Stimulated activated effector memory CD8-positive, alpha-beta T cell treated with anti-CD3 and anti-CD28 coated beads, Interleukin-12 subunit alpha, Interleukin-12 subunit beta, amount 100 ng/mL, for 72 hours (primary cell): ENCODE data around the gene ST6GALNAC2.
"Not testable (repeated sequence)": the region's sequence is repeated elsewhere in the genome, so short reads cannot be mapped to it uniquely, and the experiment has no call there.

Experiments used
- ATAC-seq: fragments of 150-1000 bp; cut with Tn5 transposase; 2 replicates; pipeline ENCODE4 v1.10.0; 2021
- DNase-seq, 2 donors: peaks; one replicate each; pipeline ENCODE4 v3.0.0; 2021 to 2022; ENCODE audit warnings: low spot score in 2 of 2
- H3K27ac Mint-ChIP-seq: one replicate; pipeline ENCODE4 v1.8.0; 2022; ENCODE audit warnings: mild to moderate bottlenecking, mixed read lengths
- H3K36me3 Mint-ChIP-seq: one replicate; pipeline ENCODE4 v1.8.0; 2022; ENCODE audit warnings: mild to moderate bottlenecking, mixed read lengths
- H3K4me1 Mint-ChIP-seq: one replicate; pipeline ENCODE4 v1.8.0; 2022; ENCODE audit warnings: mixed read lengths
- H3K4me3 Mint-ChIP-seq: one replicate; pipeline ENCODE4 v1.8.0; 2022; ENCODE audit warnings: mild to moderate bottlenecking, mixed read lengths
- H3K9me3 Mint-ChIP-seq: one replicate; pipeline ENCODE4 v1.8.0; 2022; ENCODE audit warnings: mixed read lengths

ST6GALNAC2 gene

DNA sequence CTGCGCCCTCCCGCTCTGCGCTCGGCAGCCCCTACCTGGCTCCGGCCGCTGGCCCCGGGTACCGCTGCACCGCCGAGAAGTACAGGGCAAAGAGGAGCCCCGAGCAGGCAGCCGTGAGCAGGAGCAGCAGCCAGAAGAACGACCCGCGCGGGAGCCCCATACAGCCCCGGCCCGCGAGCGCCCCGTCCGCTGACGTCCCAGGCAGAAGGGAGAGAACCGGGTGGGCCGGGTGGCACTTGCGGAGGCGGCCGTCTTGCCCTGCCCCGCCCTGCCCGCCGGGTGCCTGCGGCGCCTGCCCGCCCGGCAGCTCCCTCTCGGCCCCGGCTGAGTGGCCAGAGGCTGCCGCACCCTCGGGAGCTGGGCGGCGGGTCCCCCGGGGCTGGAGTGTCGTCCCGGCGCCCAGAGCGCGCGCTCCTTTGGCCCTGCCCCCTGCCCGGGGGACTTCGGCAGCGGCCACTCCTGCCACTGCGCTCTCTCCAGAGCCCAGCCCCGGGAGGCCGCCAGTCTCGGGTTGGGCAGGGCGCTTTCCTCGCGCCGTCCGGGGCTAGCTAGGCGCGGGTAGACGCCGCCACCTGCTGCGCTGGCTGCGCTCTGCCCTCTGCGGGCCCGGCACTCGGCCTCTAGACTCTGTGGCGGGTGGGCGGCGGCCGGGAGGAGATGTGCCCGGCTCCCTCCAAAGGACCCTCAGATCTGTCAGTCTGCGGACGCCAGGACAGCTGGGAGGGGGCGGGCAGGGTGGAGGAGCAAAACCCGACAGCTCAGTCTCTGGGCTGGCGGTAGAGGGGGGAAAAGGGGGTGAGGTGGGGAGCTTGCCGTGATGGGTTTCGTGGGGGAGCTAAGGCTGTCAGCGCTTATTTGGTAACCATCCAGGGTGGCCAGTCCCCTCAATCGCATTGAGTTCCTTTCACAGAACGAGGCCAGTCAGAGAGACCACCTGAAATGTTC, at the start of gene ST6GALNAC2:
TSS of gene ST6GALNAC2 (minus strand) at position 212 of the 945 bp plus-strand sequence. CDS start at position 160, 52 bp downstream.
- no peaks in the 10 kb centered on the region for H3K36me3 Mint-ChIP-seq
- H3K27ac Mint-ChIP-seq = no peak within 1 kb of the TSS
- H3K4me1 Mint-ChIP-seq = peaks cover 11% of the 10 kb centered on the region
- DNase-seq (peak; percentile 49 to 72), ATAC-seq (peak; percentile 89)
- no peaks in the 10 kb centered on the region for H3K9me3 Mint-ChIP-seq
- peak within 1 kb of the TSS; percentile 67 for H3K4me3 Mint-ChIP-seq

GRCh38 chr17:76635039-76635438, 49.4 kb upstream of the ST6GALNAC2 start:
- DNase-seq (no peak), ATAC-seq (no peak)
- Mint-ChIP-seq H3K36me3 (no peaks in the 10 kb centered on the region), H3K4me1 (peaks cover 12% of the 10 kb centered on the region), H3K4me3 (no peak overlapping the region), H3K27ac (no peak overlapping the region), H3K9me3 (no peaks in the 10 kb centered on the region)

- Mint-ChIP-seq H3K4me1 (peaks cover 12% of the 10 kb centered on the region), H3K27ac (no peak overlapping the region), H3K36me3 (no peaks in the 10 kb centered on the region), H3K9me3 (no peaks in the 10 kb centered on the region), H3K4me3 (no peak overlapping the region)
- no peak for DNase-seq
- ATAC-seq = no peak
These were observed 48.1 kb upstream of the ST6GALNAC2 start for GRCh38 chr17:76633628-76634328.

GRCh38 chr17:76631821-76632565, 46.3 kb upstream of the ST6GALNAC2 start:
- Mint-ChIP-seq H3K36me3 (no peaks in the 10 kb centered on the region), H3K9me3 (no peaks in the 10 kb centered on the region), H3K4me1 (peaks cover 12% of the 10 kb centered on the region), H3K4me3 (no peak overlapping the region), H3K27ac (no peak overlapping the region)
- ATAC-seq = peak; percentile 97
- no peak for DNase-seq

DNA sequence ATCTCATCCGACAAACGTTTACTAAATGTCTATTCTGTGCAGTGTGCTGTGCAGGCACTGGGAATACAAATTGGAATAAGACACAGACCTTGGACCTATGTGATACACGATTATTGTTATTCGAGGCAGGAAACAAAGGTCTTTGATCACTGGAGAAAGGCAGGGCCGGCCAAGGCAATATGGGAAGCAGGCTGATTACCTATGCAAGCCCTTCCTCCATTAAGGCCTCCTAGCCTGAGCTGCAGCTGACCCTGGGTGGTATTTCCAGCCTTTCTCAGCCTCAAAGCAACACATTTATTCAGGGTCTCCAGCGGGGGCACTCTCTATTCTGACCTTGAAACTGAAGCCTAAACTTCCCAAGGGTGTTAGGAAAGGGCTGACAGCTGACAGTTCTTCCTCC, 44.5 kb upstream of the ST6GALNAC2 start:
- Mint-ChIP-seq H3K4me3 (no peak overlapping the region), H3K9me3 (no peaks in the 10 kb centered on the region), H3K4me1 (peaks cover 12% of the 10 kb centered on the region), H3K27ac (no peak overlapping the region), H3K36me3 (no peaks in the 10 kb centered on the region)
- no peak for DNase-seq
- no peak for ATAC-seq

GRCh38 chr17:76627510-76627909, 41.9 kb upstream of the ST6GALNAC2 start:
- Mint-ChIP-seq H3K36me3 (no peaks in the 10 kb centered on the region), H3K4me3 (no peak overlapping the region), H3K9me3 (no peaks in the 10 kb centered on the region), H3K4me1 (peaks cover 20% of the 10 kb centered on the region), H3K27ac (no peak overlapping the region)
- no peak for DNase-seq
- no peak for ATAC-seq

DNA sequence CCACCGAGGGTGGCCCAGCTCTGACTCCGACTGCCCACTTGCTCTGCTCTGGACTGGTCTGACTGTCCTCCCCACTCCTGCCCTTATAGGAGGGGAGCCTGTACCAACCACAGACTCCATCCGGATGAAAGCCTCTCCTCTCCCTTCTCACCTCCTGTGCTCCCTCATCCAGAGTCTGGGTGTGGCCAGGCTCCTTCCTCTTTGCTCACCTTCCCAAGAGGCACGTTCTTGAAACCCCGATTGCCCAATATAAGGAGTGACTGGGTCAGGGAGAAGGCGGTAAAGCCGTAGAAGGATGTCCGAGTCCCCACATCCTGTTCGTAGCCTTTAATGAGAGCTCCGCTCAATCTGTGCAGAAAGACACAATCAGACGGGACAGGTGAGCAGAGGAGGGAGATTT, 40.8 kb upstream of the ST6GALNAC2 start:
- no peak overlapping the region for H3K4me3 Mint-ChIP-seq
- H3K4me1 Mint-ChIP-seq = peaks cover 10% of the 10 kb centered on the region
- H3K9me3 Mint-ChIP-seq = no peaks in the 10 kb centered on the region
- ATAC-seq (no peak), DNase-seq (no peak)
- no peak overlapping the region for H3K27ac Mint-ChIP-seq
- H3K36me3 Mint-ChIP-seq = no peaks in the 10 kb centered on the region

DNA sequence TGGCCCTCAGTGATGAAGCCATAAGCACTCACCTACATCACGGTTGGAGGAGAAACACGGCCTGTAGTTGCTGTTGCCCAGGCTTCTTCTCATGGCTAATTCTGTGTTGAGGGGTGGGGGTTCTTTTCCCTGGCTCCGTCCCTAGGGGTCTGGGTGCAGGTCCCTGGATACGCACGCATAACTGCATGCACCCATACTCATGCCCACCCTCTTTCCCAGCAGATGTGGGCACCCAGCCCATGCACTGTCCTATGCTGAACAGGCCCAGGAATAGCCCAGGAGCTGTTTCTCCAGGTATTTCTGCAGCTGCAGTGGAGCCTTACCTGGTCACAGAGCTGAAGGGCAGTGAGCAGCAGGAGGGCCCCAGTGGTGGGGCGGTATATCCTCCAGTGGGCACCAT, 39.8 kb upstream of the ST6GALNAC2 start:
- H3K4me1 Mint-ChIP-seq = peaks cover 8% of the 10 kb centered on the region
- DNase-seq (no peak), ATAC-seq (no peak)
- no peak overlapping the region for H3K4me3 Mint-ChIP-seq
- H3K27ac Mint-ChIP-seq = no peak overlapping the region
- no peaks in the 10 kb centered on the region for H3K36me3 Mint-ChIP-seq
- H3K9me3 Mint-ChIP-seq = no peaks in the 10 kb centered on the region

DNA sequence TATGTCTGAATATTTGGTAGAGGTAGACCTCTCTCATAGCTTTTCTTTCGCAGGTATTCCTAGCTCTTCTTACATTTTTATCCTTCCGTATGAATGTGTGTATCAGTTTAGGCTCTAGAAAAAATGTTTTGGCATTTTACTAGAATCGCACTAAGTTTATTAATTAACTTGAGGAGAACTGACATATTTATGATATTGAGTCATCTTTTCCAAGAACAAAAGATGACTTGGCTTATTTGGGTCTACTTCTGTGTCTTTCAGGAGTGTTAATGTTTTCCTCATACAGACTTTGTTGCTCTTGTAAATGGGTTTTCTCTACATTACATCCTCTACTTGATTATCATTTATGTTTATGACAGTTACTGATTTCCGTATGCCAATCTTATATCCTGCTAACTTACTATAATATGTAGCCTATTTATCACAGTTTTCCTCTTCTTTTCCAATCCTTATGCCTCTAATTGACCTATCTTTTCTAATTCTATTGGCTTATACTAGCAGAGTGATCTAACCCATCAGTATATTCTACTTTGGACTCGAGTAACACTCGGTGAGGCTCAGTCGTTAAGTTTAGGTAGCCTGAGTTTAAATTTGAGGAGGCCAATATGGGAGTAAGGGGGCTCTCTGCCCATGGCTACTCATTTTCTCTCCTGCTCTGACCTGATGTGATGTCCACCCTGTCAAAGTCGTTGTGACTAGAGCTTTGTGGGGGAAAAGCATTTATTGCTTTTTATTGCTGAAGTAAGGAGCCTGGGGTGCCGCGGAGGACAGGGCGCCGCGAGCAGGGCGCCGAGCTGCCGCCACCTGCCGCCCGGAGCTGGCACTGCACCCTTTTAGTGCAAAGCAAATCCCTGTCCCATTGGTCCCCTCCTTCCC, 37.8 kb upstream of the ST6GALNAC2 start:
- H3K36me3 Mint-ChIP-seq = no peaks in the 10 kb centered on the region
- peak overlapping the region; percentile 59 for H3K27ac Mint-ChIP-seq

GRCh38 chr17:76617838-76618237, 32.2 kb upstream of the ST6GALNAC2 start:
- H3K4me3 Mint-ChIP-seq = no peak overlapping the region
- no peaks in the 10 kb centered on the region for H3K36me3 Mint-ChIP-seq
- H3K9me3 Mint-ChIP-seq = no peaks in the 10 kb centered on the region
- no peak overlapping the region for H3K27ac Mint-ChIP-seq
- H3K4me1 Mint-ChIP-seq = no peaks in the 10 kb centered on the region
- no peak for DNase-seq
- no peak for ATAC-seq

More for the DNA sequence above, 37.8 kb upstream of the ST6GALNAC2 start:
- Mint-ChIP-seq H3K4me1 (peaks cover 8% of the 10 kb centered on the region), H3K4me3 (no peak overlapping the region), H3K9me3 (no peaks in the 10 kb centered on the region)
- peak; percentile 75 to 88 for DNase-seq
- ATAC-seq = peak; percentile 89

- no peaks in the 10 kb centered on the region for H3K4me1 Mint-ChIP-seq
- no peaks in the 10 kb centered on the region for H3K9me3 Mint-ChIP-seq
- H3K27ac Mint-ChIP-seq = no peak overlapping the region
- H3K4me3 Mint-ChIP-seq = no peak overlapping the region
- DNase-seq = no peak
- ATAC-seq = no peak
- H3K36me3 Mint-ChIP-seq = no peaks in the 10 kb centered on the region
These were observed 29.4 kb upstream of the ST6GALNAC2 start for GRCh38 chr17:76614912-76615617.

DNA sequence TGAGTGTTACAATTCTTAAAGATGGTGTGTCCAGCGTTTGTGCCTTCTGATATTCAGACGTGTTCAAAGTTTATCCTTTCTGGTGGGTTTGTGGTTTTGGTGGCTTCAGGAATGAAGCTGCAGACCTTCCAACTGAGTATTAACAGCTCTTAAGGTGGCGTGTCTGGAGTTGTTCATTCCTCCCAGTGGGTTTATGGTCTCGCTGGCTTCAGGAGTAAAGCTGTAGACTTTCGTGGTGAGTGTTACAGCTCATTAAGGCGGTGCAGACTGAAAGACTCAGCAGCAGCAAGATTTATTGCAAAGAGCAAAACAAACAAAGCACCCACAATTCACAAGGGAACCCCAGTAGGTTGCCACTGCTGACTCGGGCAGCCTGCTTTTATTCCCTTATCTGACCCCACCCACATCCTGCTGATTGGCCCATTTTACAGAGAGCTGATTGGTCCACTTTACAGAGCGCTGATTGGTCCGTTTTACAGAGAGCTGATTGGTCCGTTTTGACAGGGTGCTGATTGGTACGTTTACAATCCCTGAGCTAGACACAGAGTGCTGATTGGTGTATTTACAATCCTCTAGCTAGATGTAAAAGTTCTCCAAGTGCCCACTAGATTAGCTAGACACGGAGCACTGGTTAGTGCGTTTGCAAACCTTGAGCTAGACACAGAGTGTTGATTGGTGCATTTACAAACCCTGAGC, 28.6 kb upstream of the ST6GALNAC2 start:
- ATAC-seq = peak; percentile 44
- not testable (repeated sequence) for H3K27ac Mint-ChIP-seq, H3K4me3 Mint-ChIP-seq, H3K36me3 Mint-ChIP-seq, DNase-seq, H3K4me1 Mint-ChIP-seq, H3K9me3 Mint-ChIP-seq

- Mint-ChIP-seq H3K9me3 (no peaks in the 10 kb centered on the region), H3K27ac (no peak overlapping the region), H3K4me1 (no peaks in the 10 kb centered on the region), H3K4me3 (no peak overlapping the region), H3K36me3 (no peaks in the 10 kb centered on the region)
- DNase-seq (no peak), ATAC-seq (no peak)
These were observed 27.6 kb upstream of the ST6GALNAC2 start for GRCh38 chr17:76612977-76613851.
